GM18499 (cell line): Measurements from ENCODE around the gene ANKH.

Experiments
- ATAC-seq: cut with Tn5 transposase; IDR thresholded peaks from one replicate; pipeline ENCODE4 v1.9.1; 2021; ENCODE audit warnings: moderate number of reproducible peaks; ENCODE audit not compliant: insufficient read depth, unreplicated experiment

The ANKH gene

DNA sequence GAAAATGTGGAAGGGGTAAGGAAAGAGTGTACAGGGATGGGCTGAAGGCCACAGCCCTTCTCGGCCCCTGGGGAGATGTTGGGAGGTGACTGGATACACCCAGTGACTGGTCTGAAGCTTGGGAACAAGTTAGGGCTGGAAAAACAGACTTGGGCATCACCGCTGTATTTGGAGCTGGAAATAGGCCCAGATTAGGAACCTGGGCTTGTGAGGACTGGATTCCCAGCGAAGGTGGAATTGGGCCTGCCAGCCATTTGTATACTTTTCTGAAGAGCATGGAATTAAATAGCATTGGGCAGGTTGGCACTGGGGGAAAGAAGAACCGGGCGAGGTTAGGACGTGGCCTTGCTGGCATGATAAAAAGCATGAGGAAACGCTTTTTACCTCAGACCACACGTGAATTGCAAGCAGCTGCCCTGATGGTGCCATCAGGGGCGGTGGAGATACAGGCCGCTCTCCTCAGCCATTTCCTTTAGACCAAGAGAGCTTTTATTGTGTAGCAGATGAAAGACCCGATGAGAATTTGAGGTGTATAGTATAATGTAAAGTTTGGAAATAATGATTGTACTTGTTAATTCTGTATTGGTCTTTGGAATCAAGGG lies 169.2 kb downstream of the ANKH start:
- ATAC-seq = no peak

DNA sequence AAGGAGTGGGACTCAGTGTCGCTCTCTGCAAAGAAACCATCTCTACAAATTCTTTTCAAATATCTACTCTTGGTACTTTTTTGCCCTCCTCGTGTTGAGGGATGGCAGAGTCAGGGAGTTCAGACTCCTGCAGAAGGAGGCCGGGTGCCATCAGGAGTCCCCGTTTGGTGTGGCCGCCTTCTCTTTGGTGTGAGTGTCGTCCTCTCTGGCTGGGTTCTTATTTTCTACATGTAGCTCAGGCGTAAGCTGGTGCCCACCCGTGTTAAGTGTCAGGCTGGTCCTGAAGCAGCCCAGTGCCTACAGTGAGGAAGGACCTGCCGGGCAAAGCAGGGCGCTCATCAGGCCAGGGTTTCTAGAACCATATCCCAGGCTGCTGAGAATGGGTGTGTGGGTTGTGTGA lies 170.0 kb downstream of the ANKH start:
- ATAC-seq = no peak

DNA sequence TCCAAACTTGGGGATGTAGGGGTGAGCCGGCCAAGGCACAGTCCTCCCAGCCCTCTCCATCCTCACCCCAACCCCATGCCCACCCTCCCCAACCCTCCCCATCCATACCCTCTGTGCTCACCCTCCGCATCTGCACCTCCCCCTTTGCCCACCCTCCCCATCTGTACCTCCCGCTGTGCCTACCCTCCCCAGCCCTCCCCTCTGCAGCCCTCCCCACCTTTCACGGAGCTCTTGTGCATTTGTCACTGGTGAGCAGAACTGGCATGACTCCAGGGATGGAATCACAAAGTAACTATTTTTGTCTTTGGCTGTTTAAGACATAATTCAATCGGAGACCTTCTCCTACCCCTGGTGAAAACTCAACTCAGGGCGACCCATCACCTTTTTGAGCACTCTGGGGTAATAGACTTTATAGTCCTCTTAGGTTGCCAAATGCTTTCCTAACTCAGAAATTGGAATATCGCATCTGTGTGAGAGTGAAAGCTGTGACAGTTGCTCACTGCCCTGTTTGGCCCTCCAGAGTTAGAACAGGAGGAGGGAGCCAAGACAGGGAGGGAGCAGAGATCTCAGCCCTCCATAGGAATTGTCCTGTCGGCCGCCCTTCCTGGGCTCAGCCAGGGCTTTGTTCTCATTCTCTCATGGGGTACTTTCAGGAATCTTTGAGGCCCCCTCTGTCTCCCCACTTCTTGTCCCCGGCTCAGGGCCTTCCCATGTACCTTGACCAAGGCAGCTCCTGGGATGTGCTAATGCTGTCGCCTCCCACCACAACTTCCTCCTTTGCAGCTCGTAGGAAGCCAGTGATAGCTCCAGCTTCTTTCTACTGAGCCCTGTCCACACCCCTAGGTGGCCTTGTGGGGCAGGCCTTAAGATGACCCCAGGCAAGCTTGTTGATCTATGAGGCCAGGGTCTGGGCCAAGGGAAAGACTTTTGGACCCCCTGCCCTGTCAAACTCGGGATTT lies 170.8 kb downstream of the ANKH start:
- no peak for ATAC-seq

DNA sequence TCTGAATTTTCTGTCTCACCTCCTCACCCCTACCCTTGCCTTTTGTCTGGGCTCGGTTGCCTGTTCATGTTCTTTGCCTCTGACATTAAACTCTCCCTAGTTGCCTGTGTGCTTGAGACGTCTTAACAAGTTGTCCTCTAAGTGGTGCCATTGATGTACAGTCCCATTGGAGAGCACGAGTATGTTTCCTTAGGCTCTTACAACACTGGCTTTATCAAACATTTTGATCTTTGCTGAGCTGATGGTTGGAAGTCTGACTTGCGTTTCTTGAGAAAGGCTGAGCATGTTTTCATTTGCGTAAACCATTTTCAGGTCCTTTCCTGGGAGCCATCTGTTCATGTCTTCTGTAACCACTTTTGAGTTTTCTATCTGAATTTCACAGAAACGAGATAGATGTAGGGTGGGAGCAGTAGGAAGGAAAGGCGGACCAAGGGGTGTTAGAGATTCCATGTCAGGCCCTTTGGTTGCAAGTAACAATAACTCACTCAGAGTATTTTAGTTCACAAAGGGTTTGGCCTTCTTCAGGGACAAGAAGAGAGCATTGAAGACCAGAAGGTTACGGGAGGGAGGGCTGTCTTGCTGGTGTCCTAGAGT lies 171.7 kb downstream of the ANKH start:
- no peak for ATAC-seq

DNA sequence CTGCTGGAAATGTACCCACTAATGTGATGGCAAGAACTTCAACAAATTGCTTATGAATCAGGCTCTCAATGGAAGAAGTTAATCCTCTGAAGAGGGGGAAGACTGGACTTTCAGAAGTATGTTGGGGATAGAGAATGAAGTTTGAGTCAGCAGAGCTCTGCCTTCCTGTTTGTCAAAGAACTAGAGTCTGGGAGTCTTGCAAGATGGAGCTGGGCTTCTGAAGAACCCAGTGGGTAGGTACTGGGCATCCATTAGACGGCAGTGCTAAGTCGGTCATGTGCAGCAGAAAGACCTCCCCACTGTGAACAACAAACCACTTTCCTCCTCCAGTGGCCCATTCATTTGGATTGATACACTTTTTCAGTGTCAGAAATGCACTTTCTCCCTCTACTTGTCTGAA lies 172.4 kb downstream of the ANKH start:
- no peak for ATAC-seq

DNA sequence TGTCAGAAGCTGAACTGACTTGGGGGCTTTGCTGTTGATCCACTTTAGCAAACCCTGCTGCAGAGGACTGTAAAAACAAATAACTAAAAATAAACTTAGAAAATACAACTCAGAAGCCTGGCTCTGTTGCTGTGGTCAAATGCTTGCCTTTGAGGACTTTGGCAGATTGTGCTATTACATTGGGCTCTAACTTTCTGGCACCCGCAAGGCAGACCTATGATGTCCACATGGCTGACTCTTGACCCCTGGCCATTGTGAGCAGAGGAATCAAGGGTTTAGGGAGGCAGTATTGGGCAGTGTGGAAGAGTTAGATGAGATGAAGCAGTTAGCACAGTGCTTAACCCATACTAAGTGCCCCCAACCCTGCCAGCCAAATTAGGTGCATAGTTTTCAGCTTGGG lies 173.1 kb downstream of the ANKH start:
- no peak for ATAC-seq

DNA sequence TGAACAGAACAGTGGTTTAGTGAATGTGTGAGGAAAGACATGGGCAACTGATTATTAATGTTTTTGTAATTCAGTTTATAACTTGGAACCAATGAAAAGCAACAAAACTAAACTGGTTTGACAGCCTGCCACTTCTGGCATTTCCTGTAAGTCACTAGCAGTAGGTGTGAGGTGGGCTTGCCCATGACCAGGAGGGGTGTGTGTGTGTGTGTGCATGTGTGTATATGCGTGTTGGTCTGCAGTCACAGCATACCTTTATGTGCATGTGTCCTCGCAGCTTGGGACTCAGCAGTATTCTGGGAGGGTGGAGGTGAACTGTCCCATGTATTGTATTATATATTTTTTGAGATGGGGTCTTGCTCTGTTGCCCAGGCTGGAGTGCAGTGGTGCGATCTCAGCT lies 174.7 kb downstream of the ANKH start:
- ATAC-seq = no peak

DNA sequence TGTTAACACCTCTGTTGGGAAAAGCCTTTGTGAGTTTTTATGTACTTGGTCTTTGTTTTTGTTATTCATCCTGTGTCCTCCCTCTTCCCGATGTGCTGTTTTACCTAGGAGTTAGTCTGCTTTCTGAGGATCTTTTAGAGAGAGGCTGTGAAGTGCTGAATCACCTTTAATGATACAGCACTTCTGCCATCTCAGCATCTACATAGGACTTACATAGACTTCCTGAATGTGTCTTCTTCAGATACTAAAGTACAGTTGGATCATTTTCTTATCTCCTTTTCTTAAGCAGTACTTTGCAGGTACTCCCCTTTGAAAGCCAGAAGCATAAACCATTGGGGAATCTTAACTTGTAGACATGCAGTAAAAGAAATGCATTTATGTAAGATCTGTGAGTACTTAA lies 175.5 kb downstream of the ANKH start:
- ATAC-seq = no peak

DNA sequence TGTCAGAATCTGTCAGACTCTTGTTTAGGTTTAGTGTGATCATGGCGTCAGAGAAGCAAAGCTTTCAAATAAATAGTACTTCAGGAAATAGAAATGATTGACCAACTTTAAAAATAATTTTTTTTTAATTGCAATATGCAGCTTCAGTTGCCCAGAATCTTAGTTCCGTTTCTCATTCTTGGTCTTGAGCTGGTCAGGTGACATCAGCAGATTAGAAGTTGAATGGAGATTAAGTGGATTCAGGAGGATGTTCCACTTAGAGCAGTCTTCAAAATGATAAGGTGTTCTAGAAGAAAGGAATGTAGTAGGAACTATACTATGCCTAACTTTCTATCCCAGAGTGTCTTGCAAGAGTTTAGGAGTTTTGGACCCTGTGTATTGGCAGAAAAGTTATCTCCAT lies 176.4 kb downstream of the ANKH start:
- no peak for ATAC-seq

DNA sequence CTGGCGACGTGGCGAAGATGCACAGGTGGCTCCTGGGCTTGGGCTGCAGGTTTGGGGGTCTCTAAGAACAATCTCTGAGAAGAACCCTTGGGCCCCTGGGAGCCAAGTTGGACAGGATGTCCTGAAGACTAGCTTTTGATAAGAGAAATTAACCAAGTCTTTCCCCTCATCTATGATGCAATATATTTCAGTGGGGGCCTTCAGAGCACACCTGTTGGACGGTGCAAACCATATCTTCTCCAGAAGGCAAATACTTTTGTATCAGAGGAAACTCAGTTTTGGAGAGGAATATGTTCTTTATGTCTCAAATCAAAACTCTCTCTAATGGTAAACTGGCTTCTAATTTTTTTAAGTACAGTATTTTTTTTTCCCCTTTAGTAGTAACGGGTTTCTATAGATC lies 178.5 kb downstream of the ANKH start:
- ATAC-seq = no peak

DNA sequence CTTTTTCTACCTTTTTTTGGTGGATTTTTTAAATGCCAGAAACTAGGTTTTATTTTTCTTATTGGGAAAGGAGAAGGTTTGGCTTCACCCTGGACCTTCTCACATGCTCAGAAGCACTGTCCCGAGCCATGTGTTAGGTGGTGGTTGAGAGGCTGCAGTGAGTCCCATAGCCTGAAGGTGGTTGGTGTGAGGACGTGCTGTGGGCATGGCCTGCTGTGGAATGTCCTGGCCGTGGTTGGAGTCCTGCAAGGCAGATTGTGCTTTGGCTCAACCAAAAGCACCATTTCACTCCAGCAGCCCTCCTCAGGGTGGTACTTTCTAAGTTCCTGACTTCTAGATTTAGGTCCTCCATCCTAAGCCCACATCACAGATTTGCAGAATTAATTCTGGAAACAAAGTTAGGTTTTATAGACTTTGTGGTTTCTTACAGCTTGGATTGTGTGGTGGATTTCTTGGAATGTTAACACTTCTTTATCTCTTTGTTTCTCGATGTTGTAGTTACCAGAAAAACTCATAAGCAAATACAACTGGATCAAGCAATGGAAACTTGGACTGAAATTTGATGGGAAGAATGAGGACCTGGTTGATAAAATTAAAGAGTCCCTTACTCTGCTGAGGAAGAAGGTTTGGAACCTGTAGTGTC lies 184.4 kb downstream of the ANKH start:
- ATAC-seq = no peak

DNA sequence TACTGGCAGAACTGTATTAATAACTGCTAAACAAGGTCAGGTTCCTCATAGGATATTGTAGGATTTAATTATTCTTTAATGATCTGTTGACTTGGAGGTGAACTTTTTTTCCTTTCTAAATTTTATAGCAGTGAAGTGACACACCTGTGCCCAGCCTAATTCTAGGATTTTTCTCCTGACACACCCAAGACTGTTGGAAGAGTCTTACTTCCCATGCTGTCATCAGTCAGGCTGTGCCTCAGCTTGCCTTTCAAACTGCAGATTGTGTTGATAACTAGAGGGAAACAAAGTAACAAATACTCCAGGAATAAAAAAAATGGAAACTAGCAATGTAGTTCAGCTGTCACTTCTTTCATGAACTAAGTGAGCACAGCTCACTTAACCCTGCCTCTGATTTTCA lies 185.1 kb downstream of the ANKH start:
- no peak for ATAC-seq

DNA sequence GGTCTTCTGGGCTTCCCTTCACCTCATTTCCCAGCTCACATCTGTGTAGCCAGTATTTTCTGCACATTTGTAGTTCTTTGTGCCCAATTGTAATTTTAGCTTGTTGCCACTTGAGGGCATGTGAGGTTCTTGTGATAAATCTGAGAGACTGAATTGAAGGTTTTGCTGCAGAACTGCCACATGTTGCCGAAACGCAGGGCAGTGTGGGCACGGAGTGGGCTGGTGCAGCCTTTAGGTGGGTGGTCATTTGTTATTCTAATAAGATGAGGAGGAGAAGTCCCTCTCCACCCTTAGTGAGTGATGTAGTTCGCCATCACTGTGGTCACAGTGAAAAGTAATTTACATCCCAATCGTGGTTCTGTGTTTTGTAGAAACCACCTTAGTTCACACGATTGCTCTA lies 185.8 kb downstream of the ANKH start:
- peak; percentile 85 for ATAC-seq

DNA sequence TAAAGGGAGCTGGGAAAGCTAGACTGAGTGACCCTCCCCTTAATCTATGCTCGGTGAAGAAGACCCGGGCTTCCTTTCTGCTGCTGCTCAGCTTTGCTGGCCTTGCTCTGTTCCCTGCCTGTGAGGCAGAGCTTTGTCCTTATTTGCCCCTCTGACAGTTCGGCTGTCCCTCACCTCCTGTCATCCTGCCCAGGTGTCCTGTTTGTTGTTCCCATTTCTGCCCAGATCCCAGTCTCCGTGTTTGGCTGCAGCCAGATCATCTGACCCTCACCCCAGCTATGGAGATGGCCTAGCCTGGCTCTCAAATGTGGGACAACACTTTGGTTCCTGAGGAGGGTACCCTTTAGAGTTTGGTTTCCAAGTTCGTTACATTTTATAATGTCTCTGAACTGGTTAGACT lies 186.8 kb downstream of the ANKH start:
- ATAC-seq = no peak

DNA sequence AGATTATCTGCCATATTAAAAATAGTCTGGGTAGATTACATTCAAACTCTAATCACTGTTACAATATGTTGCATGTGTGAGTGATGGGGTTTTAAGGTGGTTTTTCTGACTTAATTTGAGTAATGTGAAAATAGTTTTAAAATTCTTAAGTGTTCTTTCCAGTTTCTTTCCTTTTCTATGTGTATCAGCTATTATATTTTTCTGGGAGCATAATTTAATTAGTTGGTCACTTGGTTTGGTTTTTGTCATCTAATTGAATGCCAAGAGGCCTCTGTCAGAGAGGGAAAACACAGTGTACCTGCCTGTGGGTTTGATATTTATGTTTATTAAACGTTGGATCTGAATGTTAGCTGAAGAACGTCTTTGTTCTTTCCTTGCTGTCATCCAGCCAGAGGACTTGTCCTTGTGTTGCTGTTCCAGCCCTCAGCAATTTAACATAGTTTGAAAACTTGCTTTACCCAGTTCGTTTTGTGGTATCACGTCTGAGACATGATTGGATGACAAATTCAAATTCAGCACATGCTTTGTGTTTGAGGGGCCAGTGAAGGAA lies 187.6 kb downstream of the ANKH start:
- no peak for ATAC-seq

DNA sequence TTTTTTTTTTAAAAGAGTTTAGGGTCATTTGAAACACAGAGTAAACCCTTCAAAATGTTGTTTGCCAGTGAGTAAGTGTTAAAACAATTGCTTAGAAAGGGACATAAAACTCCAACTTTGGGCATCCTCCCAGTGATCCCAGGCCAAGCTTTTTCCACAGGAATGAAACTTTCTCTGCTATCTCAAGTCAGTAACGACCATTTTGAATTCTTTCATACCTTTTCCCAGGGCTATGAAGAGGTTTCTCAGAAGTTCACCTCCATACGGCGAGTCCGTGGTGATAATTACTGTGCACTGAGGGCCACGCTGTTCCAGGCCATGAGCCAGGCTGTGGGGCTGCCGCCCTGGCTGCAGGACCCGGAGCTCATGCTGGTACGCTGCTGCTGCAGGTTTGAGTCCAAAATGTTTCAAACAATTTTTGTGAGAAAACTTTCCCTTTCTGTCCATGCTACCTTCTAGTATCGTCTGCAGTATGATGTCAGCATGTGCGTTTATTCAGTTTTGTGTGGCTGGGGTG lies 190.3 kb downstream of the ANKH start:
- no peak for ATAC-seq

DNA sequence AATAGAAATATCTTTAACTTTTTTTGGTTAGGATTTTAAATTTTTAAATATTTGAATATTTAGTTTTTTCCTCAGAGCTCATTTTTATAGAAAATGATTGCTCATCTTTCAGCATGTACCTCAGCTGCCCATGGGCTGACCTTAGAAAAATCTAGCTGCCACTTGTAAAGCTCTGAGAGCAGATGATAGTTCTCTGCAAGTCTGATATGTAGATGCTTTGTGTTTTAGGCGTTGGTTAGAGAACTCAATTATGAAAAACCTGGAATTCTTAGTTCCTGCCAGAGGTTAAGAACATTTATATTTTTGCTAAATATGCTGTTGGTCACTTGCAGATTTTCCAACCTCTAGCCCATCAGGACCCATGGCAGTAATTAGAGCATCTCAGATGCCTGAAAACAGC lies 192.0 kb downstream of the ANKH start:
- ATAC-seq = no peak

DNA sequence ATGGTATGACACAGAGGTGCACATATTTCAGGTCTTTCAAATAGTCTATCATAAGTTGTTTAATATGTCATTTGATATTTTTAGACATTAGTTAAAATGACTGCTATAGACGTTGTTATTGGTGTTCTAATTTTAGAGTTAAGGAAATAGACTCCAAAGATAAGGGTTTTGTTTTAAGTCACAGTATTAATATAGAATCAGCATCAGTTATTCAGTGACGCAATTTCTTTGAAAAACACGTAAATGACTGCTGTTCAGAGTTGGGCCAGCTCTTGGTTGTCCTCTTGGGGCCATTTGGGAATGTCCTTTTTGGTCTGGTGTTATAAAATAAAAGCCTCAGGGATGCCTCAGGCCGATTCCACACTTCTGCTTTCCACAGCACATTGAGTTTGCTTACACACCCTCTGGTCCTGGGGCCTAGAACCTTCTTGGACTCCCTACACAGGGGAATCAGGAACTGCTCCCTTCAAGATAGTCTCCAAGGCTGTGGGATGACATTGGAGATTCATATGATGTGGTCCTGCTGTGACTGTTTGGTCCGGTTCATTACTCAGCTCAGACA lies 192.7 kb downstream of the ANKH start:
- ATAC-seq = no peak

DNA sequence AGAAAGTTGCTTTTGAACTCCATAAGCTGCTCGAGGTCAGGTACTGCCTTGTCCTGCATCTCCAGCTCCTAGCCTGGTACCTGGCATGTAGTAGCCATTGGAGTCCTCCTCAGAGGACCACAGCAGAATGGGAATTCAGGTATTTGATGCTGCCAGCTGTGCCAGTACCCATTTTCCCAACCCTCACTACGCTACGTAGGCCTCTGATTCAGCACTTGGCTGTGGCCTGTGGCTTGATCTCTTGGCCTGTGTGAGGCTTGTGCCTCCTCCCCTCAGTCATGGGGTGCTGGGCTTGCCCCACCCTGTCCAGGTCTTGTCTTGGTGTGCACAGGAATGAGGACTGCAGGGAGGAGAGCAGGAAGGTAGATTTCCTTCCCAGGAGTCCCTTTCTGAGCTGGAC lies 195.3 kb downstream of the ANKH start:
- peak; percentile 20 for ATAC-seq

DNA sequence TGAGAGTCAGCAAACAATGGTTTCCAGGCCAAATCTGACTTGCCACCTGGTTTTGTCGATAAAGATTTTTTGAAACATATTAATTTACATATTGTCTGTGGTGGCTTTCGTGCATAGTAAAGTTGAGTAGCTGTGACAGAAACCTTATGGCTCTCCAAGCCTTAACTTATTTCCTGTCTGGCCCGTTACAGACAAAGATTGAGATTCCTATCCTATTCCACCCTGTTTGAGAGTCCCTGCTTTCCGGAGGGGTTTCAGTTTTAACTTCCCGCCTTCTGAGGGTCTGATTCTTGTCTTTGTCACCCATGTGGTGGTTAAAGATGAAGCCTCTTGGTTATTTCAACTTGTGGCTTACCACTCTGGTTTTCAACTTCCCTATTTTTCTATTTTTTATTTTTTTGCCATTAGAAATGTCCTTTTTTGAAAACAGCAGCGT lies 195.7 kb downstream of the ANKH start:
- peak; percentile 41 for ATAC-seq
